ENCODE measurements around the gene HMGCL.
"Not testable (repeated sequence)": the region's sequence is repeated elsewhere in the genome, so short reads cannot be mapped to it uniquely, and the experiment has no call there.

HMGCL gene

GRCh38 chr1:23827717-23828116, 2.5 kb upstream of the HMGCL start:
- Histone ChIP-seq H3K27me3 (ENCODE audit: insufficient read depth, poor library complexity, severe bottlenecking) (no peaks in the 10 kb centered on the region), H3K9me3 (ENCODE audit: severe bottlenecking) (no peaks in the 10 kb centered on the region), H3K4me3 (ENCODE audit: severe bottlenecking) (no peak overlapping the region), H3K36me3 (ENCODE audit: low read depth) (no peaks in the 10 kb centered on the region), H3K4me1 (ENCODE audit: insufficient read depth, poor library complexity, severe bottlenecking) (peaks cover 4% of the 10 kb centered on the region), H3K27ac (ENCODE audit: poor library complexity, severe bottlenecking) (no peak overlapping the region)
- TF ChIP-seq CTCF (IDR thresholded peaks at IDR 0.05; ENCODE audit: poor library complexity, severe bottlenecking), result no peak
- no peak for DNase-seq (ENCODE audit: low spot score)
- ATAC-seq (ENCODE audit: low read depth), result no peak

DNA sequence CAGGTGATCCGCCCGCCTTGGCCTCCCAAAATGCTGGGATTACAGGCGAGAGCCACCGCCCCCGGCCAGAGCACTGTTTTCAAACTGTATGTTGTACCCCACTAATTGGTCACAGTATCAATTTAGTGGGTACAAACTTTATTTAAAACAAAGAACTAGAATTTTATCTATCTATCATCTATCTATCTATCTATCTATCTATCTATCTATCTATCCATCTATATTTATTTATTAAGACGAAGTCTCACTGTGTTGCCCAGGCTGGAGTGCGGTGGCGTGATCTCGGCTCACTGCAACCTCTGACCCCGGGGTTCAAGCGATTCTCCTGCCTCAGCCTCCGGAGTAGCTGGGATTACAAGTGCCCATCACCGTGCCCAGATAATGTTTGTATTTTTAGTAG, 1.4 kb upstream of the HMGCL start:
- not testable (repeated sequence) for H3K27me3 ChIP-seq (ENCODE audit: insufficient read depth, poor library complexity, severe bottlenecking); ATAC-seq (ENCODE audit: low read depth); H3K36me3 ChIP-seq (ENCODE audit: low read depth); H3K4me3 ChIP-seq (ENCODE audit: severe bottlenecking); DNase-seq (ENCODE audit: low spot score); H3K9me3 ChIP-seq (ENCODE audit: severe bottlenecking); H3K27ac ChIP-seq (ENCODE audit: poor library complexity, severe bottlenecking); H3K4me1 ChIP-seq (ENCODE audit: insufficient read depth, poor library complexity, severe bottlenecking)

DNA sequence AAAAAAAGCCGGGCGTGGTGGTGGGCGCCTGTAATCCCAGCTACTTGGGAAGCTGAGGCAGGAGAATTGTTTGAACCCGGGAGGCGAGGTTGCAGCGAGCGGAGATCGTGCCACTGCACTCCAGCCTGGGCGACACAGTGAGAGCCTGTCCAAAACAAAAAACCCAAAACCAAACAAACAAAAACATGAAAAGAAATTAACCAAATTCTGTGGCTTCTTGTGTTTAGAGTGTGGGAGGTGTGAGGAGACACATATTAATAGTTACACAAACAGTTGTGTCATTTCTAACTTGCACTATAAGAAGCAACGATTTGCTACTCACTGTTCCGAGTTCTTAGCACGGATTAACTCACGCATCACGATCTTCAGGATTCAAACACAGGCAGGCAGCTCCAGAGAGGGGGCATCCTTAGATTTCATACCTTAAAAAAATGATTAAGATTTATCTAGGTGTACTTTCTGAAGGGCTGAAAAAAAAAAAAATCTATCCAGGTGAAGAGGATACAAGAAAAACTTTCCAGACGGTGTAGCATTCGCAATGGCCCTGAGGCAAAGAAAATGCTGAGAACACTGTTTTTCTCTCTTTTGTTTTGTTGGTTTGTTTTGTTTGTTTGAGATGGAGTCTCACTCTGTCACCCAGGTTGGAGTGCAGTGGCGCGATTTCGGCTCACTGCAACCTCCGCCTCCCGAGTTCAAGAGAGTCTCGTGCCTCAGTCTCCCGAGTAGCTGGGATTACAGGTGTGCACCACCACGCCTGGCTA, 713 bp upstream of the HMGCL start:
- Histone ChIP-seq H3K9me3 (ENCODE audit: severe bottlenecking) (no peaks in the 10 kb centered on the region), H3K4me1 (ENCODE audit: insufficient read depth, poor library complexity, severe bottlenecking) (peaks cover 4% of the 10 kb centered on the region), H3K27ac (ENCODE audit: poor library complexity, severe bottlenecking) (peak overlapping the region; percentile 42), H3K4me3 (ENCODE audit: severe bottlenecking) (peak overlapping the region; percentile 93), H3K36me3 (ENCODE audit: low read depth) (no peaks in the 10 kb centered on the region), H3K27me3 (ENCODE audit: insufficient read depth, poor library complexity, severe bottlenecking) (no peaks in the 10 kb centered on the region)
- no peak for TF ChIP-seq CTCF (IDR thresholded peaks at IDR 0.05; ENCODE audit: poor library complexity, severe bottlenecking)
- ATAC-seq (ENCODE audit: low read depth) (no peak), DNase-seq (ENCODE audit: low spot score) (no peak)

DNA sequence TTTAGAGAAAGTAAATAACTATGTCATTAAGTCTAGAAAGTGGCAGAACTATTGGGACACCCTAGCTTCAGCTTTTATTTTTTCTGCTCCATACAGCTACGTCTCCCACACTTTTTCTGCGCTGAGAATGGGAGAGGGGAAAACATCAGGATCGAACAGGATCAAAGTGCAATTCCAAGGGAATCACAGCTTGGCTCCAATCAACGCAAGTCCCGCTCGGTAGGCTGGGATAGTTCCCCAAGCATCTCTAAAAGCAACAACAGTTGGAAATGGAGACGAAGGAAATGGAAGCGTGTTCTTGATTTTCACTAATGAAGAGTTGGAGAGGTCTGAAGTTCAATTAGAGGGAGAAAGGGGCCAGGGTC, 536 bp downstream of the HMGCL start:
- Histone ChIP-seq H3K36me3 (ENCODE audit: low read depth) (no peaks in the 10 kb centered on the region), H3K27me3 (ENCODE audit: insufficient read depth, poor library complexity, severe bottlenecking) (no peaks in the 10 kb centered on the region), H3K4me3 (ENCODE audit: severe bottlenecking) (peak overlapping the region; percentile 93), H3K9me3 (ENCODE audit: severe bottlenecking) (no peaks in the 10 kb centered on the region), H3K4me1 (ENCODE audit: insufficient read depth, poor library complexity, severe bottlenecking) (peaks cover 4% of the 10 kb centered on the region), H3K27ac (ENCODE audit: poor library complexity, severe bottlenecking) (peak overlapping the region; percentile 42)
- ATAC-seq (ENCODE audit: low read depth) (no peak), DNase-seq (ENCODE audit: low spot score) (no peak)
- no peak for TF ChIP-seq CTCF (IDR thresholded peaks at IDR 0.05; ENCODE audit: poor library complexity, severe bottlenecking)

DNA sequence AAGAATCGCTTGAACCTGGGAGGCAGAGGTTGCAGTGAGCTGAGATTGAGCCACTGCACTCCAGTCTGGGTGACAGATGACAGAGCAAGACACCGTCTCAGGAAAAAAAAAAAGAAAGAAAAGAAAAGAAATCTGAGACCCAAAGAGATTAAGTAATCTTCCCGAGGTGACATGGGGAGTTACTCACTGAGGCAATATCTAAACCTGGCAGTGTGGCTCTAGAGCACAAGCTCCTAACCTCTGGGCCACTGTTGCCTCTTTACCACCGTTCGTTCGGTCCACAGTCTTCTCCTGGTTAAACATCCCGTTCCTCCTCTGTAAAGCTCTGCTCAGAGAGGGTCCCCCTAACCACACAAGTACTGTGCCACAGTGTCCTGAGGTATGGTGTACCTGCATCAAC, 1.5 kb downstream of the HMGCL start:
- Histone ChIP-seq H3K27ac (ENCODE audit: poor library complexity, severe bottlenecking) (no peak overlapping the region), H3K36me3 (ENCODE audit: low read depth) (peaks cover 5% of the 10 kb centered on the region; the same call in 1 of the 2 replicates), H3K4me1 (ENCODE audit: insufficient read depth, poor library complexity, severe bottlenecking) (peaks cover 4% of the 10 kb centered on the region), H3K9me3 (ENCODE audit: severe bottlenecking) (no peaks in the 10 kb centered on the region), H3K27me3 (ENCODE audit: insufficient read depth, poor library complexity, severe bottlenecking) (no peaks in the 10 kb centered on the region), H3K4me3 (ENCODE audit: severe bottlenecking) (no peak overlapping the region)
- ATAC-seq (ENCODE audit: low read depth), result no peak
- TF ChIP-seq CTCF (IDR thresholded peaks at IDR 0.05; ENCODE audit: poor library complexity, severe bottlenecking), result no peak
- no peak for DNase-seq (ENCODE audit: low spot score)
